Activated CD8-positive, alpha-beta memory T cell treated with anti-CD3 and anti-CD28 coated beads for 24 hours (primary cell): ENCODE results near the gene CIAO2B.
"Not testable (repeated sequence)": the region's sequence is repeated elsewhere in the genome, so short reads cannot be mapped to it uniquely, and the experiment has no call there.

Source experiments
- DNase-seq: peaks from one replicate; pipeline ENCODE4 v3.0.0-alpha.2; 2020

The CIAO2B gene

GRCh38 chr16:66934138-66934838 lies at the start of gene CIAO2B:
TSS of gene CIAO2B (minus strand) at chr16:66934402. CDS start at chr16:66934364, 38 bp downstream.
- peak; percentile 95 for DNase-seq

- DNase-seq, result no peak
These were observed 48.8 kb upstream of the CIAO2B start for GRCh38 chr16:66983033-66983432.

GRCh38 chr16:66979011-66979717 lies 45.0 kb upstream of the CIAO2B start:
- DNase-seq, result no peak

GRCh38 chr16:66977341-66978113 lies 43.3 kb upstream of the CIAO2B start:
- DNase-seq, result peak; percentile 97

- DNase-seq, result no peak
These were observed 42.5 kb upstream of the CIAO2B start for GRCh38 chr16:66976746-66977145.

- no peak for DNase-seq
These were observed 41.2 kb upstream of the CIAO2B start for GRCh38 chr16:66975302-66975893.

- not testable (repeated sequence) for DNase-seq
These were observed 40.7 kb upstream of the CIAO2B start for GRCh38 chr16:66974932-66975246.

GRCh38 chr16:66974156-66974931 lies 40.1 kb upstream of the CIAO2B start:
- not testable (repeated sequence) for DNase-seq

- DNase-seq, result no peak
These were observed 39.5 kb upstream of the CIAO2B start for GRCh38 chr16:66973716-66974115.

- no peak for DNase-seq
These were observed 38.8 kb upstream of the CIAO2B start for GRCh38 chr16:66972983-66973382.

- DNase-seq, result no peak
These were observed 36.8 kb upstream of the CIAO2B start for GRCh38 chr16:66970775-66971720.

- no peak for DNase-seq
These were observed 34.6 kb upstream of the CIAO2B start for GRCh38 chr16:66968847-66969246.

- DNase-seq, result no peak
These were observed 29.8 kb upstream of the CIAO2B start for GRCh38 chr16:66964049-66964448.

- no peak for DNase-seq
These were observed 27.7 kb upstream of the CIAO2B start for GRCh38 chr16:66961914-66962313.

GRCh38 chr16:66961065-66961744 lies 27.0 kb upstream of the CIAO2B start, which contains the start of gene CES3:
TSS of gene CES3 (plus strand) at chr16:66961266. CDS start at chr16:66961308, 42 bp downstream.
- DNase-seq, result peak; percentile 74

GRCh38 chr16:66960270-66960669 lies 26.1 kb upstream of the CIAO2B start:
- DNase-seq, result no peak

GRCh38 chr16:66959704-66960161 lies 25.5 kb upstream of the CIAO2B start:
- no peak for DNase-seq

GRCh38 chr16:66958857-66959703 lies 24.9 kb upstream of the CIAO2B start:
- DNase-seq, result no peak

GRCh38 chr16:66956154-66956457 lies 21.9 kb upstream of the CIAO2B start:
- not testable (repeated sequence) for DNase-seq
